GM04504 (cell line): ENCODE results near the gene KRT6A.
"Not testable (repeated sequence)": the region's sequence is repeated elsewhere in the genome, so short reads cannot be mapped to it uniquely, and the experiment has no call there.

Source experiments
- DNase-seq: peaks from one replicate; pipeline ENCODE4 v3.0.0-alpha.2; 2012; ENCODE audit warnings: low read depth

The KRT6A gene

GRCh38 chr12:52502877-52503276, 9.8 kb upstream of the KRT6A start:
- no peak for DNase-seq

- DNase-seq, result no peak
These were observed 8.4 kb upstream of the KRT6A start for GRCh38 chr12:52501490-52501889.

GRCh38 chr12:52500574-52500973, 7.5 kb upstream of the KRT6A start:
- not testable (repeated sequence) for DNase-seq

GRCh38 chr12:52499806-52500560, 6.9 kb upstream of the KRT6A start:
- DNase-seq, result no peak

GRCh38 chr12:52498946-52499345, 5.9 kb upstream of the KRT6A start:
- no peak for DNase-seq

- DNase-seq, result no peak
These were observed 4.9 kb upstream of the KRT6A start for GRCh38 chr12:52497975-52498374.

GRCh38 chr12:52496590-52497071, 3.6 kb upstream of the KRT6A start:
- peak; percentile 49 for DNase-seq

GRCh38 chr12:52496054-52496453, 3.0 kb upstream of the KRT6A start:
- no peak for DNase-seq

- no peak for DNase-seq
These were observed 2.3 kb upstream of the KRT6A start for GRCh38 chr12:52495389-52495788.

- DNase-seq, result no peak
These were observed 1.5 kb upstream of the KRT6A start for GRCh38 chr12:52494518-52494917.

GRCh38 chr12:52494100-52494499, 1.0 kb upstream of the KRT6A start:
- no peak for DNase-seq

- DNase-seq, result not testable (repeated sequence)
These were observed 652 bp downstream of the KRT6A start for GRCh38 chr12:52492405-52492804.

- not testable (repeated sequence) for DNase-seq
These were observed 1.6 kb downstream of the KRT6A start for GRCh38 chr12:52491495-52491894.

- DNase-seq, result no peak
These were observed 4.3 kb downstream of the KRT6A start for GRCh38 chr12:52488736-52489135.

GRCh38 chr12:52487744-52488443, 5.2 kb downstream of the KRT6A start:
- DNase-seq, result not testable (repeated sequence)

GRCh38 chr12:52487211-52487610, 5.8 kb downstream of the KRT6A start:
- no peak for DNase-seq

GRCh38 chr12:52486166-52487105, 6.6 kb downstream of the KRT6A start:
- DNase-seq, result no peak

- DNase-seq, result no peak
These were observed 13.0 kb downstream of the KRT6A start for GRCh38 chr12:52480073-52480472.

- no peak for DNase-seq
These were observed 15.4 kb downstream of the KRT6A start for GRCh38 chr12:52477651-52478050.

GRCh38 chr12:52474212-52474611, 18.8 kb downstream of the KRT6A start:
- no peak for DNase-seq

- DNase-seq, result no peak
These were observed 19.3 kb downstream of the KRT6A start, which contains the start of gene KRT6C for GRCh38 chr12:52473768-52474167. Gene KRT6C (minus strand): TSS chr12:52473805. CDS start chr12:52473737, 68 bp downstream.

GRCh38 chr12:52469853-52470252, 23.2 kb downstream of the KRT6A start:
- no peak for DNase-seq
